ENCODE results near the gene BRSK2. TPM values are rescaled to one million over a fixed set of nuclear protein-coding genes. Genes with fewer than 3 reads are reported as not detected.

BRSK2 gene
- total RNA-seq, 6 donors from 2014 or later: 0.11 to 0.54 (median 0.25) TPM; not detected in 2

DNA sequence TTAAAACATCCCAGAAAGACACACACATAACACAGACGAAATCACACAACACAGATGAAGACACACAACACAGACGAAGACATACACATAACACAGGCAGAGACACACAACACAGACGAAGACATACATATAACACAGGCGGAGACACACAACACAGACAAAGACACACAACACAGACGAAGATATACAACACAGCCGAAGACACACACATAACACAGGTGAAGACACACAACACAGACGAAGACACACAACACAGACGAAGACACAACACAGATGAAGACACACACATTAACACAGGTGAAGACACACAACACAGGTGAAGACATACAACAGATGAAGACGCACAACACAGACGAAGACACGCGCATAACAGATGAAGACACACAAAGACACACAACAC is 101.6 kb downstream of the BRSK2 start:
- Histone ChIP-seq H3K4me1 (peaks cover 32 to 48% (median 42%) of the 10 kb centered on the region in 4 donors), H3K36me3 (no peaks in the 10 kb centered on the region), H3K4me3 (no peak overlapping the region), H3K9me3 (no peaks in the 10 kb centered on the region), H3K27me3 (no peaks in the 10 kb centered on the region), H3K27ac (no peak overlapping the region)
- WGBS, 2 donors: 91 to 94% methylated on average over 12 of the region's 12 CpGs
- ATAC-seq (ENCODE audit: low FRiP score in 2 of 2) (no peak), DNase-seq (no peak)
- TF ChIP-seq, protein P1, sequence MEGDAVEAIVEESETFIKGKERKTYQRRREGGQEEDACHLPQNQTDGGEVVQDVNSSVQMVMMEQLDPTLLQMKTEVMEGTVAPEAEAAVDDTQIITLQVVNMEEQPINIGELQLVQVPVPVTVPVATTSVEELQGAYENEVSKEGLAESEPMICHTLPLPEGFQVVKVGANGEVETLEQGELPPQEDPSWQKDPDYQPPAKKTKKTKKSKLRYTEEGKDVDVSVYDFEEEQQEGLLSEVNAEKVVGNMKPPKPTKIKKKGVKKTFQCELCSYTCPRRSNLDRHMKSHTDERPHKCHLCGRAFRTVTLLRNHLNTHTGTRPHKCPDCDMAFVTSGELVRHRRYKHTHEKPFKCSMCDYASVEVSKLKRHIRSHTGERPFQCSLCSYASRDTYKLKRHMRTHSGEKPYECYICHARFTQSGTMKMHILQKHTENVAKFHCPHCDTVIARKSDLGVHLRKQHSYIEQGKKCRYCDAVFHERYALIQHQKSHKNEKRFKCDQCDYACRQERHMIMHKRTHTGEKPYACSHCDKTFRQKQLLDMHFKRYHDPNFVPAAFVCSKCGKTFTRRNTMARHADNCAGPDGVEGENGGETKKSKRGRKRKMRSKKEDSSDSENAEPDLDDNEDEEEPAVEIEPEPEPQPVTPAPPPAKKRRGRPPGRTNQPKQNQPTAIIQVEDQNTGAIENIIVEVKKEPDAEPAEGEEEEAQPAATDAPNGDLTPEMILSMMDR (IDR thresholded peaks at IDR 0.05): no peak
- TF ChIP-seq POLR2A (IDR thresholded peaks at IDR 0.05): no peak
- TF ChIP-seq POLR2AphosphoS5 (IDR thresholded peaks at IDR 0.05): no peak
- no peak for TF ChIP-seq EP300 (IDR thresholded peaks at IDR 0.05)

DNA sequence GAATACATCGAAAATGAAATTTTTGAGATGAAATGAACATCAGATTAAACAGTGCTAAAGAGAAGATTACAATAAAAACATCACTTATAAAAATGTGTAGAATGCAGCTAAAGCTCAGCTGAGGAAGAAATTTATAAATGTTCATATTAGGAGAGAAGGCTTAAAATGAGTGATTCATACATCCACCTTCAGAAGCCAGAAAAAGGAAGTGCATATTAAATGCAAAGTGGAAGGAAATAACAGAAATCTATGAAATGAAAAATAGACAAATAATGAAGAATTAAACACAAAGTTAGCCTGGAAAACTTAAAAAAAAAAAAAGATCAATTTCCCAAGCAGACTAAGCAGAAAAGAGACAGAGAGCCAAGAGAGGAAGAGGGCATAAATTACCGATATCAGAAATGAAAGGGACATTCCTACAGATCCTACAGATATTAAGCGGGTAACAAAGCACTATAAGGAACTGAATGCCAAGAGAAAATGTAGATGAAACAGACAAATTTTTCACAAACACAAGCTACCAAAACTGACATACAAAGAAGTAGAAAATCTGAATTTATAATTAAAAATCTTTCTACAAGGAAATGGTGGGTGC is 104.0 kb downstream of the BRSK2 start:
- no peaks in the 10 kb centered on the region for H3K36me3 ChIP-seq
- H3K4me3 ChIP-seq: no peak overlapping the region
- no peaks in the 10 kb centered on the region for H3K9me3 ChIP-seq
- TF ChIP-seq, protein P1 (IDR thresholded peaks at IDR 0.05): no peak
- TF ChIP-seq POLR2A (IDR thresholded peaks at IDR 0.05): no peak
- TF ChIP-seq POLR2AphosphoS5 (IDR thresholded peaks at IDR 0.05): no peak
- no peak for TF ChIP-seq EP300 (IDR thresholded peaks at IDR 0.05)
- H3K27me3 ChIP-seq: no peaks in the 10 kb centered on the region
- no peak overlapping the region for H3K27ac ChIP-seq
- 83 to 84% methylated on average over 3 of the region's 3 CpGs for WGBS, 2 donors
- ATAC-seq (ENCODE audit: low FRiP score in 2 of 2): no peak
- DNase-seq: no peak
- H3K4me1 ChIP-seq: peaks cover 20 to 33% (median 26%) of the 10 kb centered on the region in 4 donors

DNA sequence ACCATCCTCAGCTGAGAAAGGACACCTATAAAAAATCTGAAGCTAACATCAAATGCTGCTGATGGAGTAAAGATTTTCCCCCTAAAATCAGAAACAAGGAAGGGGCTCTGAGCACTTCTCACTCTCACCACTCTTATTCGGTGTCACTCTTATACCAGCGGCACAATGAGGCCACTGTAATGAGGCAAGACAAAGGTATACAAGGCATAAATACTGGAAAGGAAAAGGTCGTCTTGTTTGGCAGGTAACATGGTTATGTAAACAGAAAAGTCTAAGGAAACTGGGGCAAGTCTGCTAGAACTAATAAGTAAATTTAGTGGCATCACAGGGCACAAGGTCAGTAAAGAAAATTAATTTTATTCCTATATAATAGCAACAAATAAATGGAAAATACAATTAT is 104.9 kb downstream of the BRSK2 start:
- no peak for DNase-seq
- WGBS, 2 donors: 56 to 62% methylated on average over 3 of the region's 3 CpGs
- no peaks in the 10 kb centered on the region for H3K9me3 ChIP-seq
- no peaks in the 10 kb centered on the region for H3K27me3 ChIP-seq
- H3K4me1 ChIP-seq: peaks cover 17 to 26% (median 21%) of the 10 kb centered on the region in 4 donors
- peaks cover 0 to under 1% (median 0%) of the 10 kb centered on the region in 4 donors for H3K36me3 ChIP-seq
- no peak for ATAC-seq (ENCODE audit: low FRiP score in 2 of 2)
- H3K27ac ChIP-seq: no peak overlapping the region
- TF ChIP-seq, protein P1 (IDR thresholded peaks at IDR 0.05): no peak
- TF ChIP-seq POLR2AphosphoS5 (IDR thresholded peaks at IDR 0.05) (no peak), POLR2A (IDR thresholded peaks at IDR 0.05) (no peak), EP300 (IDR thresholded peaks at IDR 0.05) (no peak)
- no peak overlapping the region for H3K4me3 ChIP-seq

DNA sequence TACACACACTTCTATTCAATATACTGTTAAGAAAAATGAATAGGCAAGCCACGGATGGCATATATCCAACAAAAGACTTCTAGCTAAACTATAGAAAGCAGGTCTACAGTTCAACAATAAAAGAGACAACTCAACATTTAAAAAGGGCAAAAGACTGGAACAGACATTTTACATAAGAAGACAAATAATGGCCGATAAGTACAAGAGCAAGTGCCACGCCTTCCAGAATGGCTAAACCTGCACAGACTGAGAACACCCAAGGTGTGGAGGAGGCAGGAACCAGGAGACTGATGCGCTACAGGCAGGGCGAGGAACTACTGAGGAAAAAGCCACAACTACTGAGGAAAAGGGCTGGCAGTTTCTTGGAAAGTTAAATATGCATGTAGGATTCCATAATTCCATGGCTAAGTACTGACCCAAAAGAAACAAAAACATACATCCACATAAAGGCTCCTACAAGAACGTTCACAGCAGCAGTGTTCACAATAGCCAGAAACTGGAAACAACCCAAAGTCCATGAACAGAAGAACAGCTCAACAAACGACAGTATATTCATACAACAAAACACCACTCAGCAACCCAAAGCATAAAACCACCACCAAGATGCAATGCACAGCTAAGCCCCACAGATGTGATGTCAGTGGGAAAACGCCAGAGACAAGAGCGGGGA is 106.5 kb downstream of the BRSK2 start:
- H3K27ac ChIP-seq: no peak overlapping the region
- no peaks in the 10 kb centered on the region for H3K9me3 ChIP-seq
- no peak for ATAC-seq (ENCODE audit: low FRiP score in 2 of 2)
- no peak overlapping the region for H3K4me3 ChIP-seq
- 76 to 78% methylated on average over 9 of the region's 9 CpGs for WGBS, 2 donors
- H3K4me1 ChIP-seq: peaks cover 17 to 26% (median 25%) of the 10 kb centered on the region in 4 donors
- peaks cover 0 to 7% (median 1%) of the 10 kb centered on the region in 4 donors for H3K36me3 ChIP-seq
- TF ChIP-seq EP300 (IDR thresholded peaks at IDR 0.05): no peak
- TF ChIP-seq, protein P1 (IDR thresholded peaks at IDR 0.05): no peak
- TF ChIP-seq POLR2AphosphoS5 (IDR thresholded peaks at IDR 0.05): no peak
- TF ChIP-seq POLR2A (IDR thresholded peaks at IDR 0.05): no peak
- DNase-seq: no peak
- no peaks in the 10 kb centered on the region for H3K27me3 ChIP-seq

Data from upper lobe of left lung (tissue), 6 donors.